T-cell (primary cell): ENCODE data around the gene MAMDC4. TPM values are rescaled to one million over a fixed set of nuclear protein-coding genes. Genes with fewer than 3 reads are reported as not detected.

Experiments used
- ATAC-seq, 4 experiments: fragments of 200-7000 bp in 3 of 4; fragments of 150-1000 bp in 1 of 4; cut with Tn5 transposase; replicated peaks in 1 of 4; 1 replicate in 3 of 4; 2 replicates in 1 of 4; pipeline ENCODE4 v1.10.0; 2021; ENCODE audit warnings: moderate library complexity in 3 of 4, mild to moderate bottlenecking in 2 of 4, moderate number of reproducible peaks in 1 of 4
- CTCF ChIA-PET, 2 donors: fragments of 300-600 bp; sonication (Branson Sonifier 250); formaldehyde crosslinking; loops; one replicate each; lab custom pipeline; 2022; ENCODE audit warnings: antibody characterized with exemption in 2 of 2; lab: Charles Lee
- POLR2A ChIA-PET, 2 donors: fragments of 300-600 bp; sonication (Branson Sonifier 250); formaldehyde crosslinking; loops; one replicate each; lab custom pipeline; 2022; ENCODE audit warnings: antibody characterized with exemption in 2 of 2; lab: Charles Lee
- DNase-seq, 35 experiments: peaks; one replicate each; pipeline versions ENCODE4 v3.0.0 to v3.0.0-alpha.2; 2013 to 2023
- H3K27ac ChIP-seq: one replicate; pipeline ENCODE4 v1.5.1; 2013; ENCODE audit warnings: low read length
- H3K27me3 ChIP-seq, 2 experiments: replicated peaks in 1 of 2; 1 replicate in 1 of 2; 2 replicates in 1 of 2; pipeline versions ENCODE4 v1.6.1 to v1.7.0; 2013; ENCODE audit warnings: low read length in 1 of 2, mixed read lengths in 1 of 2; ENCODE audit not compliant: control insufficient read depth in 2 of 2, insufficient read depth in 2 of 2; ENCODE audit errors: extremely low read depth in 1 of 2
- H3K36me3 ChIP-seq, 2 donors: 1 replicate in 1 of 2; 2 replicates in 1 of 2; pipeline versions ENCODE4 v1.6.1 to v1.7.0; 2013; ENCODE audit warnings: low read length in 1 of 2; ENCODE audit not compliant: control insufficient read depth in 2 of 2, insufficient read depth in 1 of 2; ENCODE audit errors: extremely low read depth in 1 of 2
- H3K4me1 ChIP-seq, 2 experiments: 1 replicate in 1 of 2; 2 replicates in 1 of 2; pipeline versions ENCODE4 v1.6.1 to v1.7.0; 2013; ENCODE audit warnings: low read length in 2 of 2, mixed read lengths in 1 of 2; ENCODE audit not compliant: insufficient read depth in 2 of 2, control insufficient read depth in 1 of 2; ENCODE audit errors: extremely low read depth in 1 of 2
- H3K4me3 ChIP-seq, 2 donors: 1 replicate in 1 of 2; 2 replicates in 1 of 2; pipeline versions ENCODE4 v1.5.1 to v1.7.0; 2013; ENCODE audit warnings: mild to moderate bottlenecking in 2 of 2, low read length in 1 of 2, moderate library complexity in 1 of 2; ENCODE audit not compliant: control insufficient read depth in 1 of 2; ENCODE audit errors: extremely low read depth in 1 of 2
- H3K9me3 ChIP-seq: 2 replicates; pipeline ENCODE4 v1.7.0; 2013
- H3K27ac Mint-ChIP-seq, 2 donors: one replicate each; pipeline ENCODE4 v1.8.0; 2020 to 2021; ENCODE audit warnings: mild to moderate bottlenecking in 2 of 2, mixed read lengths in 2 of 2
- H3K27me3 Mint-ChIP-seq, 2 donors: one replicate each; pipeline ENCODE4 v1.8.0; 2021 to 2022; ENCODE audit warnings: mixed read lengths in 2 of 2
- H3K36me3 Mint-ChIP-seq: one replicate; pipeline ENCODE4 v1.8.0; 2021; ENCODE audit warnings: mixed read lengths
- H3K4me1 Mint-ChIP-seq, 3 donors: one replicate each; pipeline ENCODE4 v1.8.0; 2020 to 2022; ENCODE audit warnings: mixed read lengths in 3 of 3, mild to moderate bottlenecking in 1 of 3
- H3K4me3 Mint-ChIP-seq, 3 donors: one replicate each; pipeline ENCODE4 v1.8.0; 2020 to 2022; ENCODE audit warnings: mild to moderate bottlenecking in 3 of 3, mixed read lengths in 3 of 3, moderate library complexity in 3 of 3
- H3K9me3 Mint-ChIP-seq, 3 donors: one replicate each; pipeline ENCODE4 v1.8.0; 2020 to 2022; ENCODE audit warnings: mixed read lengths in 3 of 3
- WGBS: methylation state at CpG from one replicate; pipeline ENCODE4 v1.1.5; 2013; ENCODE audit warnings: missing lambda C conversion rate; ENCODE audit not compliant: insufficient coverage; 5-methylcytosine and 5-hydroxymethylcytosine counted together
- total RNA-seq, 35 experiments: library from RNA in 6 of 35; stranded (reverse) in 6 of 35; fragments of 120-200 nt in 1 of 35; gene quantifications; one replicate each; pipeline versions ENCODE4 v1.2.1 to v1.2.4 and lab custom pipeline; 2013 to 2026

MAMDC4 gene
- total RNA-seq, 5 donors from 2014 or later (not counting 1 experiment from before 2014, with no cell fraction given) = 3.0 to 10.7 (median 7.1) TPM

DNA sequence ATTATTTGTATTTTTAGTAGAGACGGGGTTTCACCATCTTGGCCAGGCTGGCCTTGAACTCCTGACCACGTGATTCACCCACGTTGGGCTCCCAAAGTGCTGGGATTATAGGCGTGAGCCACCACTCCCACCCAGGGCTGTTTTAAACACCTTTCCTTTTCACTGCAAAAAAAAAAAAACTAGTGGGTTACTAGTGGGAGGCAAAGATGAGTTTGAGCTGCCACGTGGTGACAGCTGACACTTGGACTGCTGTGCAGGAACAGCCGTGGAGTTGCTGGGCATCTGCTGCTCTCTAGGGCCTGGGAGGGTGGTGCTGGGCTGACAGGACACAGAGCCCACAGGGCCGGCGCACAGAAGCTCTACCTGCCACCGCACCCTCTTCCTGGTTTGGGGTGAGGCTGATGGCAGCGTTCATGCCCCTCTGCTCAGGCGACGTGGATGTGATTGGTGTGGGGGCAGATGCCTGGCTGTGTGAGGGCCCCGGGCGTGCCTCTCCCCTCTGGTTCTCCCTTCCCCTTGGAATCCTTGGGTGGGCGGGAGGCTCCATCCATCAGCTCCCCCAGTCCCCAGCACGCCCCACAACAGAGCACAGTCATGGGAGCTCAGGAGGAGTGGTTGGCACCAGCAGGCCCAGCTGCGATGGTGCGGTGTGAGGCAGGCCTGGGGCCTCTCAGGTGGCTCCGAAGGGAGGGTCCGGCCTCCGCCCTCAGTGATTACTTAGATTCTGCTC is 27.5 kb upstream of the MAMDC4 start:
- H3K9me3 Mint-ChIP-seq = no peaks in the 10 kb centered on the region
- ChIA-PET CTCF (interaction anchor here in 1 of 2 donors (0.6 to 0.7 kb wide), 2 partner anchors 11 to 16 kb away, joined by 3 to 5 read pairs; no protein-coding TSS in a partner anchor), POLR2A (no interaction called here)
- Histone ChIP-seq H3K4me3 (no peak overlapping the region), H3K27ac (no peak overlapping the region), H3K4me1 (no peaks in the 10 kb centered on the region), H3K36me3 (peaks cover 13 to 45% of the 10 kb centered on the region in 2 donors), H3K27me3 (no peaks in the 10 kb centered on the region), H3K9me3 (no peaks in the 10 kb centered on the region)
- peaks cover 8 to 9% (median 8%) of the 10 kb centered on the region in 3 donors for H3K4me1 Mint-ChIP-seq
- no peaks in the 10 kb centered on the region for H3K36me3 Mint-ChIP-seq
- DNase-seq (no peak), ATAC-seq (no peak)
- H3K27ac Mint-ChIP-seq = no peak overlapping the region
- WGBS = 90% methylated on average over 9 of the region's 21 CpGs
- no peak overlapping the region for H3K4me3 Mint-ChIP-seq
- no peaks in the 10 kb centered on the region for H3K27me3 Mint-ChIP-seq

DNA sequence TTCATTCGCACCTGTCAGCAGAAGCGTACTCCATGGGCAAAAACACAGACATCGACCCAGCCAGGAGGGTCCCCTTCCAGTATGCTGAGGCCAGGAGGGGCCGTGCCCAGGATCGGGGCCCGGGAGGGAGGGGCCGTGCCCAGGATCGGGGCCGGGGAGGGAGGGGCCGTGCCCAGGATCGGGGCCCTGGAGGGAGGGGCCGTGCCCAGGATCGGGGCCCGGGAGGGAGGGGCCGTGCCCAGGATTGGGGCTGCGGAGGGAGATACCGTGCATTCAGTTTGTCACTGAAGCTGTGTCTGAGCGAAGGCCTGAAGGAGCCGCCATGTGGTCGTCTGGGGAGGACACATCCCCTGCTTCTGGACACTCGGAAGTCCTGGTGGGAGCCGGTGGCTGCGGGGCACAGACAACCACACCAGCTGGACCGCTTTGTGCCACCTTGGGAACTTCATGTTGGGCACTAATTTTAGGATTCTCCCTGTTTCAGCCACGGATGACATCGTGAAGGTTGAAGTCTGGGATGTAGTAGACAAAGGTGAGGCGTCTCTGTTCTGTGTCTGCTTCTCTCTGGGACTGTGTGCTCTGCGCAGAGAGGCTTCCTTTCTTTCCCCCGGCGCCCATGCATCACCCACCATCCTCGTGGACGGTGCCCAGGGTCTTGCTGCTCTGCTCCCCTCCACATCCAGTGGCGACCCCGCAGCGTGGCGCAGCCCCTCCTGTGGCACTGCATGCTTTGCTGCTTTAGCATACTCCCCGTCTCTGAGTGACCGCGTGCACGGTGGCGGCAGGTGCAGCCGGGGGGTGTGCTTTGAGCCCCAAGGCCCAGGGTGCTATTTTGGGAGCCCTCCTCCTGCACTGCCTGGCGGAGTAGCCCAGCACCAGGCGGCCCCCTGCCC is 26.6 kb upstream of the MAMDC4 start:
- no peaks in the 10 kb centered on the region for H3K9me3 ChIP-seq
- Mint-ChIP-seq H3K9me3 (no peaks in the 10 kb centered on the region), H3K4me1 (peaks cover 6 to 7% (median 7%) of the 10 kb centered on the region in 3 donors), H3K27me3 (no peaks in the 10 kb centered on the region), H3K27ac (no peak overlapping the region), H3K4me3 (no peak overlapping the region), H3K36me3 (no peaks in the 10 kb centered on the region)
- 97% methylated on average over 35 of the region's 44 CpGs for WGBS
- H3K4me1 ChIP-seq = no peaks in the 10 kb centered on the region
- peaks cover 13 to 45% of the 10 kb centered on the region in 2 donors for H3K36me3 ChIP-seq
- ATAC-seq = no peak
- CTCF ChIA-PET = no interaction called here
- H3K27ac ChIP-seq = no peak overlapping the region
- POLR2A ChIA-PET = no interaction called here
- H3K27me3 ChIP-seq = no peaks in the 10 kb centered on the region
- no peak for DNase-seq
- H3K4me3 ChIP-seq = no peak overlapping the region

DNA sequence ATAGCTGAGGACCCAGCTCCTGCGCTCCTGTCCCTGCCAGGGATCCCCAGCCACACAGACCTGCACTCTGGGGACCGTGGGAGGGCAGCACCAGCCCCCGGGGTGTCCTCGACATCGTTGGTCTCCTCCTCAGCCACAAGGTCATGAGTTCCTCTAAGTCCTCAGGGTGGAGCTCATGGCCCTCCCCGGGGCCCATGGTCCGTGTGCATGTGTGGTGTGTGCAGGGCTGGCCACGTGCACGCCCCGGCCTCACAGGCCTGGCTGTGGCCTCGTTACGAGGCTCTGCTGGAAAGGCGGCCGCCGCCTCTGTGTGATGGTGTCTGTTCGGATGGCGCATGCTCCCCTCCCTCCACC is 26.0 kb upstream of the MAMDC4 start:
- Histone ChIP-seq H3K27me3 (no peaks in the 10 kb centered on the region), H3K9me3 (no peaks in the 10 kb centered on the region), H3K4me1 (no peaks in the 10 kb centered on the region), H3K36me3 (peaks cover 13 to 48% of the 10 kb centered on the region in 2 donors), H3K27ac (no peak overlapping the region), H3K4me3 (no peak overlapping the region)
- Mint-ChIP-seq H3K9me3 (no peaks in the 10 kb centered on the region), H3K4me1 (peaks cover under 1% of the 10 kb centered on the region in 3 donors), H3K36me3 (no peaks in the 10 kb centered on the region), H3K27me3 (no peaks in the 10 kb centered on the region), H3K4me3 (no peak overlapping the region), H3K27ac (no peak overlapping the region)
- POLR2A ChIA-PET = no interaction called here
- 93% methylated on average over 5 of the region's 17 CpGs for WGBS
- CTCF ChIA-PET = no interaction called here
- no peak for DNase-seq
- no peak for ATAC-seq

DNA sequence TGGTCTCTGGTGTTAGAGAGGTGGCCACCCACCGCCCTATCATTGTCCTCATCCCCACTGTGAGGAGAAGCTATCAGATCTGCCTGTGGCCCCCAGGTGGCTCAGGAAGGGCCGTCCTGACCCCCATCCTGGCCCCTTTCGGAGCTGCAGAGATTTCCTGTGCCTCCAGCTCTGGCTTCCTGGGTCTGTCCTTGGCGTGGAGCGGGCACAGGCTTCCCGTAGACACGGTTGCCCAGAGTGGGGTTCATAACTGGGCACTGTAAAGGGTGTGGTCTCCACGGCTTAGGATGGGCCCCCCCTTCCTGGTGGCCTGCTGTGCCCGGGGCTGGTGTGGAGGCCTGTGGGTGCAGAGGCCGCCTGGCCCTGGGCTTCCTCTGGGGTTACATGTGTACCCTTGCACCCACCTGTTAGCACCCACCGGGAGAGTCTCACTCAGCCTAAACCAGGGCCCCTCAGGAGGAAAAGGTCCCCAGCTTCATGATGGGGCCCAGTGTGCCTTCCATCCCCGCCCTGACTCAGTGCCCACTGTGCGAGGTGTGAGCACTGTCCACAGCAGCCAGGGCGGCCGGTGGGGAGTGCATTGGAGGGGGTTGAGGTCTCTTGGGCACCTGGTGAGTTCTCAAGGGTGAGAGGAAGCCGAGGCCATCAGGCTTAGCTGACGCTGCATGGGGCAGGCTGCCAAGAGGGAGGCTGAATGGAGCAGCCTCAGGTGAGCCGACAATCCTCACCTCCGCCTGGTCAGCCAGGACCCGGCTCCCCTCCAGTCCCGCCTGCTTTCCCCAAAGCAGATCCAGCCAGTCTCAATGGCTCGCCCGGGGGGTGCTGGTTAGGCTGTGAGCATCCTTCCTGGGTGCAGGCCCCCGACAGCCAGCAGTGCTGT is 25.2 kb upstream of the MAMDC4 start:
- Mint-ChIP-seq H3K4me3 (no peak overlapping the region), H3K27ac (no peak overlapping the region), H3K4me1 (no peaks in the 10 kb centered on the region), H3K36me3 (peaks cover under 1% of the 10 kb centered on the region), H3K9me3 (no peaks in the 10 kb centered on the region), H3K27me3 (no peaks in the 10 kb centered on the region)
- Histone ChIP-seq H3K4me3 (no peak overlapping the region), H3K36me3 (peaks cover 16 to 52% of the 10 kb centered on the region in 2 donors), H3K27ac (no peak overlapping the region), H3K4me1 (no peaks in the 10 kb centered on the region), H3K9me3 (no peaks in the 10 kb centered on the region), H3K27me3 (no peaks in the 10 kb centered on the region)
- WGBS = 94% methylated on average over 18 of the region's 24 CpGs
- ChIA-PET CTCF (no interaction called here), POLR2A (no interaction called here)
- DNase-seq = no peak
- no peak for ATAC-seq

DNA sequence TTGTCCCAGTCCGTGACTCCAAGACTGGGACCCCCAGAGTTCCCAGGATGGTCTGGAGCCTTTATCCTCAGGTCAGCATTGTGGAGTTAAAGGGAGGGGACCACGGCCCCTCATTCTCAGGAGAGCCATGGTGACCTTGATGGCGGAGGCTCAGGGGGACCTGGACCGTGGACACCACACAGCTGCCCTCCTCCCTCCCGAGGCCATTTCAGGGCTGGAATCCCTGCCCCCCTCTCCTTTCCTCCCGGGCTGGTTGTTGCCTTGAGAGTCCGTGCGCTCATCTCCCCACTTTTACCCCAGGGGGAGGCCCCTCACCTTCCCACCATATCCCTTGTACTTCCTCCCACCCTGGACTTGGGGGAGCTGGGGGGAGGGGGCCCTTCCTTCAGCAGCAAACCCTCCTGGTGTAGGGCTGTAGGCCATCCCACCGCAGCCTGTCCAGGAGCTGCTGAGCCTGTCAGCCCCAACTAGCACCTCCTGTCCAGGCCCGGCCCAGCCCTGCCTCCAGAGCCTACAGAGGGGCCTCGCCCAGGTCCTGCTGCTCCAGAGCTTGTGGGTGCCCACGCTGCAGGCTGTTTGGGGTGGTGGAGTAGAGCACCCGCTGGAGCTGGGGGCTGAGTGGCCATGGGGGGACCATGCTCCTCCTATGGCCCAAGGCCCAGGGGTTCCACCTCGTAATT is 24.2 kb upstream of the MAMDC4 start:
- no peak overlapping the region for H3K4me3 Mint-ChIP-seq
- H3K27ac Mint-ChIP-seq = no peak overlapping the region
- Histone ChIP-seq H3K27me3 (no peaks in the 10 kb centered on the region), H3K4me3 (no peak overlapping the region), H3K36me3 (peaks cover 21 to 55% of the 10 kb centered on the region in 2 donors), H3K9me3 (no peaks in the 10 kb centered on the region), H3K27ac (no peak overlapping the region), H3K4me1 (no peaks in the 10 kb centered on the region)
- whole genome bisulfite sequencing = 94% methylated on average over 6 of the region's 14 CpGs
- no peaks in the 10 kb centered on the region for H3K9me3 Mint-ChIP-seq
- no peaks in the 10 kb centered on the region for H3K4me1 Mint-ChIP-seq
- peaks cover 4% of the 10 kb centered on the region for H3K36me3 Mint-ChIP-seq
- CTCF ChIA-PET = no interaction called here
- no peak for DNase-seq
- no peak for ATAC-seq
- H3K27me3 Mint-ChIP-seq = no peaks in the 10 kb centered on the region
- POLR2A ChIA-PET = no interaction called here
